SH-SY5Y (cell line): ENCODE data around the gene ATRNL1.

Experiments
- GATA2 ChIP-seq: IDR thresholded peaks from 2 replicates; pipeline ENCODE4 v1.6.1; 2011; ENCODE audit warnings: mild to moderate bottlenecking, low read depth, low read length
- GATA3 ChIP-seq: IDR thresholded peaks from 2 replicates; pipeline ENCODE4 v1.6.1; 2011; ENCODE audit warnings: low read depth, mild to moderate bottlenecking, low read length, moderate library complexity

ATRNL1 gene

GRCh38 chr10:115422624-115423023 is 329.5 kb downstream of the ATRNL1 start:
- no peak for TF ChIP-seq GATA3
- no peak for TF ChIP-seq GATA2

DNA sequence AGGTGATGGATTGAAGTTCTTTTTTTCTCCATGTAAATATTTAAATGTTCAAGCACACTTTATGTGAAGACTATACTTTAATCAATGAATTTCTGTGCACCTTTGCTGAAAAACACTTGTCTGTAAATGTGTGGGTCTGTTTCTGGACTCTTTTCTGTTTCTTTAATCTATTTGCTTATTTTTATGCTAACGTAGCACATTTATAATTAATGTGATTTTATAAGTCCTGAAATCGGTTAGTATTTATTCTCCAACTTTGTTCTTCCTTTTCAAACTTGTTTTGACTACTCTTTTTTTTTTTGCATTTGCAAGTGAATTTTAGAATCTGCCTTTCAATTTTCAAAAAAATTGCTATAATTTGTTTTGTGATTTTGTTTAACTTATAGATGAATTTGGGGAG is 334.4 kb downstream of the ATRNL1 start:
- no peak for TF ChIP-seq GATA2
- TF ChIP-seq GATA3, result no peak

DNA sequence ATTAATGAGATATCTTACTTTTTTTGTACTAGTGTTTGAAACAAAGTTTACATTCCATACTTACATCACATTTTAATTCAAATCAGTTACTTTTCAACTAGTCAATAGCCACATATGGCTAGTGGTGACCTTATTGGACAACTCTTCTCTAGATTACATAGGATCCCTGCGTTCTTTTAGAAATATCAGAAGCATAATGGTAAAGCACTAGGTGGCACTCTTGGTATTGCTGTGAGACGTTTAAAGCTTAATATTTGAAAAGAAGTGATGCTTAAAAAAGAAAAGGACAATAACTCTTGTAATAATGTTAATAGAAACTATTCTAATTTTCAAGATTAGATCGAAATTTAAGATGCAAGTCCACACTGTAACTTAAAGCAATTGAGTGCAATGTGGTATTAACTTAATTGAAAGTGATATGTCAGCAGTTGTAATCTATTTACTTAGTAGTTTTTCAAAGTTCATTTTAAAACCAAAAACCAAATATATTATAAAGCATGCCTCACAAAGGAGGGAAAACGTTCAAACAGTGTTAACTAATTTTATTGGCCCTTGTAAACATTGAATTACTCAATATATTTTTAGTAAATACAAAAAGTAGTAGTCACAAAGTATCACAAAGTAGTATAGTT is 339.1 kb downstream of the ATRNL1 start:
- no peak for TF ChIP-seq GATA3
- TF ChIP-seq GATA2, result no peak

DNA sequence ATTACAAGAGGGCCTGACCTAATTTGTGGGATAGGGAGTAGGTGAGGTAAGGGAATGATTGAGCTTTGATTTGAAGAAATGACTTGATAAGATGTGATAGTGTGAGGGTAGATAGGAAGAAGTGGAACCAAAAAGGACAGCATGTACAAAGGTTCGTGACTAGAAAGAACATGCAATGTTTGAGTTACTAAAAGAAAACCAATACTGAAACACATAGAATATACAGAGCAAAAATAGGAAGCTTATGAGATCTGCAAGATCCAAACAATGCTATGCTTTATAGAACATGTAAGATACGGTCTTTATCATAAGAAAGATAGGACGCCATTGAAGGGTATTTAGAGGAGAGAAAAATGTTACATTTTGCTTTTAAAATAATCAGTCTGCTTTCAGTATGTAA is 343.8 kb downstream of the ATRNL1 start:
- TF ChIP-seq GATA2 (no peak), GATA3 (no peak)

DNA sequence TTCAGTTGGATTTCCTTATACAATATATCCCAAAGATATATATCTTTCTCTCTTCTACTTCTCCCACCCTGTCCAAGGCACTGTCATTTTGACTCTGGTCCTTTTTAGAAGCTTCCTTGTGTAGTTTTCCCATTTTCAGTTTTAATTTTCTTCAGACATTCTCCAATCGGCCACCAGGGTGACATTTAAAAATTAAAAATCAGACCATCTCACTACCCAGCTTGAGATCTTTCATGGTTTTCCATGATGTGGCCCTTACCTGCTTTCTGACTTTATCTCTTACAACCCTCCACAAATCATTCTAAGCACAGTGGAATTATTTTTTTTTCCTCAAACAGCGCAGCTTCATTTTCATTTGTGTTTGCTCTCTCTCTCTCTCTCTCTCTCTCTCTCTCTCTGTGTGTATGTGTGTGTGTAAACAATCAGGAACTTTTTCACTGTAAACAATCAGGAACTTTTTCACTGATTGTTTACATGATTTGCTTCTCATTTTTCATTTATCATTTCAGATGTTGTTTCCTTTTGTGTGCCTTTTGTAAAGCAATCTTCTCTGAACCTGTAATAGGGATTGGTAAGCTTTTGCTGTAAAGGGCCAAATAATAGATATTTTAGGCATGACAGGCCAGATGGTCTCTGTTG is 348.9 kb downstream of the ATRNL1 start:
- TF ChIP-seq GATA2 (no peak), GATA3 (no peak)

DNA sequence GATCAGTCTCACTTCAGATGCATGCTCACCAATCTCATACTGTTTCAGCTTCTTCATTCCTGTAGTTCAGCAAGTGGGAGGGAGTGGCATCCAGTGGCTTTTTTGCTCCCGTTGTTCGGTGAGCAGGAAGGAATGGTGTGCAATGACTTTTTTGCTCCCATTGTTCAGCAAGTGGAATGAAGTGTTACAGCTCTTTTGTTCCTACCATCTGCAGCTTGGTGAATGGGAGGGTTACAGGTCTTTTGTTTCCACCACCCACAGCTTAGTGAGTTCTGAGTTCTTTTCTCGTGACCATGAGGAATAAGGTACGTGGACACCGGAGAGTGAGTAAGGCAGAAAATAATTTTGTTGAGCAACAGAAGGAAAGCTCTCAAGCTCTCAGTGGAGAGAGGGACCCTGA is 363.6 kb downstream of the ATRNL1 start:
- TF ChIP-seq GATA2, result no peak
- TF ChIP-seq GATA3, result no peak

DNA sequence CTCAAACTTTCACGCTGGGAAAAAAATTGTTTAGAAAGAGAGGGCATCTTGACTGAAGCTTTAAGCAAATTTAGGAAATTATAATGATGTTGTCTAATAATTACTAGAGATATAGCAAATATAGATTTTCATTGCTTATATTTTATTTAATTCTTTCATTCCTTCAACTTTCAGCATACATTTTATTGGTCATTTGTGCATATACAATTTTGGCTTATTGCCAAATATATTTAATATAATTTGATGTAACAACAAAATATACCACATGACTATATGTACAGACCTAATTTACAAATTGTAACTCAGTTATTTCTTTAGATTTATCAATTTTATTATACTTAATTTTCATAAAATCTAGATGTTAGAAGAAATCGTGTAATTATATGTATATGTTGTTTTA is 390.1 kb downstream of the ATRNL1 start:
- TF ChIP-seq GATA2 (no peak), GATA3 (no peak)

DNA sequence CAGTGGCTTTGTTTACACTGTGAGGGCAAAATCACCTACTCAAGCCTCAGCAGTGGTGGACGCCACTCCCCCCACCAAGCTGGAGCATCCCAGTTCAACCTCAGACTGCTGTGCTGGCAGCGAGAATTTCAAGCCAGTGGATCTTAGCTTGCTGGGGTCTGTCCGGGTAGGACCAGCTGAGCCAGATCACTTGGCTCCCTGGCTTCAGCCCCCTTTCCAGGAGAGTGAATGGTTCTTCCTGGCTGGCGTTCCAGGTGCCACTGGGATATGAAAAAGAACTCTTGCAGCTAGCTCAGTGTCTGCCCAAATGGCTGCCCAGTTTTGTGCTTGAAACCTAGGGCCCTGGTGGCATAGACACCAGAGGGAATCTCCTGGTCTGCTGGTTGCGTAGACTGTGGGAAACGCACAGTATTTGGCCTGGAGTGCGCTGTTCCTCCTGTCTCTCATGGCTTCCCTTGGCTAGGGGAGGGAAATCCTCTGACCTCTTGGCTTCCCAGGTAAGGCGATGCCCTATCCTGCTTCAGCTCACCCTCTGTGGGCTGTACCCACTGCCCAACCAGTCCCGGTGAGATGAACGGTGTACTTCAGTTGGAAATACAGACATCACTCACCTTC is 398.5 kb downstream of the ATRNL1 start:
- TF ChIP-seq GATA2 (no peak), GATA3 (no peak)

GRCh38 chr10:115503546-115503945 is 410.4 kb downstream of the ATRNL1 start:
- TF ChIP-seq GATA3 (no peak), GATA2 (no peak)

DNA sequence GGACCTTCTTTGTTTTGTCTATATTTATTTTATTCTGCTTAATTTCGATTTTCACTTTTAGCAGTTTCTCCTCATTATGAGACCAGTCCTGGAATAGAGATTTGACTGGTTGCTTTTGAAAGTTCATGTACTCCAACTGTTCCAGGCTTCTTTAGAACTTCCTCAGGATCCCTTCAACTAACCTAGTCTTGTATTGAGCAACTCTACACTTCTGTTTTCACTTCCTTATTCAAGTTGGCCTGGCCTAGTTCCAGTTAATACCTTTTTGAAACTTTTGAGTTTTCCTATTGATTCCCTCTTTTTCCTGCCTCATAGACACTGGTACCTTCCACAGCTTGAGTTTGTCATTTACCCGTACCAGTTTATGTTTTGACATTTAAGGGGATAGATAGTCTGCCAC is 421.7 kb downstream of the ATRNL1 start:
- TF ChIP-seq GATA2 (no peak), GATA3 (no peak)

- TF ChIP-seq GATA3, result no peak
- TF ChIP-seq GATA2, result no peak
These were observed 432.0 kb downstream of the ATRNL1 start for GRCh38 chr10:115525141-115525540.

GRCh38 chr10:115539142-115539762 is 446.1 kb downstream of the ATRNL1 start:
- TF ChIP-seq GATA2 (no peak), GATA3 (no peak)

DNA sequence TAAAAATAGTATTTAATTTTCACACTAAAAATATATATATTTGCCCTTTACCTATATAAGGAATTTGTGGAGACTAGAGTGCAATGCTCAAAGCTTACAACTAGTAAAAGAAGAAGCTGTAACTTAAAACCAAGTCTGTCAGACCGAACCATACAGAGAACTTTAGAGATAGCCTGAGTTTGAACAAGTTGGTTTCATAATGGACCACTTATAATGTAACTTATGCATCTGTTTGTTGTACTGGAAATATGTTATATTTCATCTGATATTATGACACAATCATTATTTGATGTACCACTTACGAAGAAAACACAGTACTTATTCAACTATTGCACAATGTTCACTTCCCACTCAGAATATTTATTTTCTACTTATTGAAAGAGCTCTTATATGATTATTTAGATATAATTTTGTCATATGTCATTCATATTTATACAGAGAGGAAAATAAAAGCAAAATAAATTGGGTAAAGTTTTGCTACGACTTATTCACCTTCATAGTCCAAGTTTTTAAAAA is 462.8 kb downstream of the ATRNL1 start:
- TF ChIP-seq GATA3 (no peak), GATA2 (no peak)

- no peak for TF ChIP-seq GATA3
- TF ChIP-seq GATA2, result no peak
These were observed 465.1 kb downstream of the ATRNL1 start for GRCh38 chr10:115558252-115558651.

- no peak for TF ChIP-seq GATA3
- no peak for TF ChIP-seq GATA2
These were observed 473.7 kb downstream of the ATRNL1 start for GRCh38 chr10:115566867-115567266.
